ENCODE data around the gene ZNF211.

Gene ZNF211

DNA sequence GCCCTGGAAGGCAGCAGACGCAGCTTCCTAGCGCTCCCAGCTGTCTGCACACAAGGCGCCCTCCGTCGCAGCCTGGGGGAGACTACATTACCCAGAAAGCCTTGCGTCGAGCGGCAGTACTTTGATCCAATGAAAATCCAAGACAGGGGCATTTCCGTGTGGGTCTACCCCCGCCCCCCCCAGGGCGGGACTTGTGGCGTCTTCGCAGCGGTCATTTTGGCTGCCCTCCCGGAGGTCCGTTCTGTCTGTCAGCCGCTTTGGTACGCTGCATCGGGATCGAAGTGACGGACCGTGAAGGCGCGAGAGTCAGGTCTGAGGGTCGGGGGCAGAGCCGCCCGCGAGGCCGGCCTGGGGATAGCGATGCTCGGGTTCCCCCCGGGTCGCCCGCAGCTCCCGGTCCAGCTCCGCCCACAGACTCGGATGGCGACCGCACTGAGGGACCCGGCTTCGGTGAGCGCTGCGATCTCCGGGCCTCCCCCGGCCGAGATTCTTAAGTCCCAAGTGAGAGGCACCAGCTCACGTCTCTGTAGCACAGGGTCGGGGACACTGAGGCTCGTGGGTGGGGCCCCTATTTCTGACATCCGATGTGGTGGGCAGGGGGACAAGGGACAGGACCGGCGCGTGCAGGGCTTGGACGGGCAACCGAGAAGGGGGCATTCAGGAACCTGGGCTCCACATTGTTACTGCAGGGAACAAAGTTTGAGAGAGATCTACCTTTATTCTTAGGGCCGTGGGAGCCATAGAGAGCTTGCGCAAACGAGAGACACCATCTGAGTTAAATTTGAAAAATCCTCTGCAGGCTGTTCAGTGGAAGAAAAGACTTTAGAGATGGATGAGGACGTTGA lies at the start of gene ZNF211:
Gene ZNF211, plus strand, starts transcription at position 182 of the 845 bp plus-strand sequence. Its CDS starts 179 bp downstream, at position 361.
- no peaks in the 10 kb centered on the region for H3K27me3 Mint-ChIP-seq
- peak within 1 kb of the TSS; percentile 89 for H3K4me3 Mint-ChIP-seq
- peak within 1 kb of the TSS; percentile 95 for H3K27ac Mint-ChIP-seq (ENCODE audit: low read depth)
- peaks cover 33% of the 10 kb centered on the region for H3K4me1 Mint-ChIP-seq
- peaks cover 15% of the 10 kb centered on the region for H3K9me3 Mint-ChIP-seq
- ATAC-seq (replicated peaks; ENCODE audit: extremely low read depth, poor library complexity, severe bottlenecking): peak; percentile 100
- peak; percentile 71 to 82 for DNase-seq (ENCODE audit: low spot score in 2 of 2)
- peaks cover 8% of the 10 kb centered on the region for H3K36me3 Mint-ChIP-seq (ENCODE audit: insufficient read depth)

DNA sequence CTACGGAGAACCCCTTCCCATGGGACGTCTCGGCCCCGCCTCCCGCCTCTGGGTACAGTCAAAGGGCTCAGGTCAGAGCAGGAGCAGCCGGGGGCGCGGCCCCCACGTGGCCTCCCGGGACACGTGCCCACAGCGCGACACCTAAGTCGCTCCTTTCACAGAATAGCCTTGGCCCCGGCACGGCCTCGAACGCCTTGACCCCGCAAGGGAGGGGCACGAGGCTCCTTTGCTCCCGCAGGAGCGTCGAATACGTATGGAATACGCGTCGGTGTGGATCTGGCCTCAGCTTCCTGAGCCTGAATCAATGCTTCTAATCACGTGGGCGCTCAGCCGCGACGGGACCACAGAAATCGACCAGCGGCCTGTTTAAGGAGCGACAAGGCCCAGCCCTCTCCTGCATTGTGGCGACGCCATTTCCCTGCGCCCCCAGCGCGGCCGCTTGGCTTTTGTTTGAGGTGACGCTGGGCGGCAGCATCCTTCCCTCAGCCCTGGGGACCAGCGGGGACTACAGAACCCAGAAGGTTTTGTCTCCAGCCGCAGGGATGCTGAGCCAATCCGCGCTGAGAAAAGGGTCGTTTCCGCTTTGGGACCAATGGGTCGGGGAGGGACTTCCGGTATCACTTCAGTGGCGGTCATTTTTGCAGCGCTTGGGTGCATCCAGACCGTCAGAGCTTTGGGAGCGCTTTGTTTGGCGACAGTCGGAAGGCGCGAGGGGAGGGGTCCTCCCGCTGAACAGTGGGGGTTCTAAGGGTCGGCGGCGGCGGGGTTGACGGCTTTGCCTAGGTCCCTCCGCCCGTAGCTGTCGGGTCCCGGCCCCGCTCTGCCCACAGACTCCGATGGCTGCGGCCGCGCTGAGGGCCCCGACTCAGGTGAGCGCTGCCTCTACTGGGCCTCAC lies 49.2 kb upstream of the ZNF211 start, which contains the start of gene ZIK1:
Gene ZIK1, plus strand, starts transcription at position 625 of the 896 bp plus-strand sequence. Its CDS starts 212 bp downstream, at position 837.
- H3K27me3 Mint-ChIP-seq: no peaks in the 10 kb centered on the region
- DNase-seq (ENCODE audit: low spot score in 2 of 2) (peak; percentile 51 to 69), ATAC-seq (replicated peaks; ENCODE audit: extremely low read depth, poor library complexity, severe bottlenecking) (peak; percentile 76)
- peak within 1 kb of the TSS; percentile 63 for H3K27ac Mint-ChIP-seq (ENCODE audit: low read depth)
- peaks cover 5% of the 10 kb centered on the region for H3K36me3 Mint-ChIP-seq (ENCODE audit: insufficient read depth)
- peaks cover 14% of the 10 kb centered on the region for H3K4me1 Mint-ChIP-seq
- H3K4me3 Mint-ChIP-seq: peak within 1 kb of the TSS; percentile 84
- peaks cover 30% of the 10 kb centered on the region for H3K9me3 Mint-ChIP-seq

DNA sequence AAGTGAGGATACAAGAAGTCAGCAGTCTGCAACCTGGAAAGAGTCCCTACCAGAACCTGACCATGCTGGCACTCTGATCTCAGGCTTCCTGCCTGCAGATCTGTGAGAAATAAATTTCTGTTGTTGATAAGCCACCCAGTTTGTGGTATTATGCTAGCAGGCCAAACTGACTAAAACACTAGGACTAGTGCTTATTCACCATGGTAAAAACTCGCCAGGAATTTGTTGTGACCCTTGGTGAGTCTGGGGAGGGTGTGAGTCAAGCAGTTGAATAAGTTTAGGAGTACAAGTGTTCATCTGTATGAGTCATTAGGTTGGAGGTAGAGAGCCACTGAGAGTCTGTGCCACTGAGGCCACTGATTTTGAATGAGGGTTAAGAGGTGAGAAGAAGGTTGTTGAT lies 45.4 kb upstream of the ZNF211 start:
- H3K9me3 Mint-ChIP-seq: peaks cover 40% of the 10 kb centered on the region
- ATAC-seq (replicated peaks; ENCODE audit: extremely low read depth, poor library complexity, severe bottlenecking) (no peak), DNase-seq (ENCODE audit: low spot score in 2 of 2) (no peak)
- H3K27me3 Mint-ChIP-seq: no peaks in the 10 kb centered on the region
- H3K4me3 Mint-ChIP-seq: no peak overlapping the region
- H3K27ac Mint-ChIP-seq (ENCODE audit: low read depth): no peak overlapping the region
- peaks cover 13% of the 10 kb centered on the region for H3K4me1 Mint-ChIP-seq
- peaks cover 7% of the 10 kb centered on the region for H3K36me3 Mint-ChIP-seq (ENCODE audit: insufficient read depth)

DNA sequence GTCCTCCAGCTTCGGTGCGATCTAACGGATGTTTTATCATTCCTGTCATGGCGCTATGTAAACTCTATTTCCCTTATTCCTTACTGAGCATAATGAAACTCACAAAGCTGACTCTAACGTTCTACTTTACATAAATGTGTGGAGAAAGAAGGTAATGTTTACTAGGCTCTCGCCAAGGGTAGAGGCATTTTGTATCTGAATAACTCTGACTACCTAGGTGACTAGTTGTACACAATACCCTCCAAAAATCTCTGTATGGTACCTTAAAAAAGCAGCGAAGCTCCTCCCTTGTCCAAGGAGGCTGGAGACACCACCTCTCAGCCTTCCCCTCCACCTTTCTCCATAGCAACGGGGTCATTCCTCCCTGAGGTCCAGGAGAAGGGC lies 33.6 kb upstream of the ZNF211 start:
- H3K27ac Mint-ChIP-seq (ENCODE audit: low read depth): peak overlapping the region; percentile 68
- no peaks in the 10 kb centered on the region for H3K27me3 Mint-ChIP-seq
- ATAC-seq (replicated peaks; ENCODE audit: extremely low read depth, poor library complexity, severe bottlenecking) (no peak), DNase-seq (ENCODE audit: low spot score in 2 of 2) (no peak)
- peak overlapping the region; percentile 81 for H3K4me3 Mint-ChIP-seq
- H3K36me3 Mint-ChIP-seq (ENCODE audit: insufficient read depth): peaks cover 4% of the 10 kb centered on the region
- H3K9me3 Mint-ChIP-seq: peaks cover 28% of the 10 kb centered on the region
- peaks cover 22% of the 10 kb centered on the region for H3K4me1 Mint-ChIP-seq

DNA sequence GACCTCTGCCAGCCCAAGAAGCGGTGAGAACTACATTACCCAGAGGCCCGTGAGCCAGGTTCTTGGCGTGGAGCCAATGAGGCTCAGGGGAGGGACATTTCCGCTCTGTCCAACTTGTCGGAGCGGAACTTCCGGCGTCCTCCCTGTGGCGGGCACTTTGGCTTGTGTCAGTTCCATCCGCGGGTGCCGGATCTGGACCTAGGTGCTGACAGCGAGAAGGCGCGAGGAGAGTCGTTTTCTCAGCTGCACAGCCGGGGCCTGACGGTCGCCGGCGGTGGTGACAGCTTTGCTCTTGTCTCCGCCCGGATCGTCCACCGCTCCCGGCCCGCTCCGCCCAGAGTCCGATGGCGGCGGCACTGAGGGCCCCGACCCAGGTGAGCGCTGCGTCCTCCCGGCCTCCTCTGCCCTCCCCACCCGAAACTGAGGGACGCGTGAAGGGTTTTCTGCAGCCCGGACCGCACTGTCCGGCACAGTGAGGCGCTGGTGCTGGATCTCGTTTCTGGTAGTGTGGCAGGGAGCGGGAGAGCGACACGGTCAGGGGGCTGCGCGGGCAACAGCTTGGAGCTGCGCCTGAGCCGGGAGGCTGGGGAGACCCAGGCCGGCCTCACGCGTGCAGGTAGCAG lies 33.1 kb upstream of the ZNF211 start, which contains the start of gene ZNF530:
Gene ZNF530, plus strand, starts transcription at position 125 of the 623 bp plus-strand sequence. CDS start 4,461 bp downstream, outside the sequence.
- peaks cover 22% of the 10 kb centered on the region for H3K4me1 Mint-ChIP-seq
- H3K9me3 Mint-ChIP-seq: peaks cover 33% of the 10 kb centered on the region
- peak; percentile 91 for ATAC-seq (replicated peaks; ENCODE audit: extremely low read depth, poor library complexity, severe bottlenecking)
- peak within 1 kb of the TSS; percentile 68 for H3K27ac Mint-ChIP-seq (ENCODE audit: low read depth)
- peak within 1 kb of the TSS; percentile 81 for H3K4me3 Mint-ChIP-seq
- H3K27me3 Mint-ChIP-seq: no peaks in the 10 kb centered on the region
- peak; percentile 66 to 67 for DNase-seq (ENCODE audit: low spot score in 2 of 2)
- peaks cover 4% of the 10 kb centered on the region for H3K36me3 Mint-ChIP-seq (ENCODE audit: insufficient read depth)

DNA sequence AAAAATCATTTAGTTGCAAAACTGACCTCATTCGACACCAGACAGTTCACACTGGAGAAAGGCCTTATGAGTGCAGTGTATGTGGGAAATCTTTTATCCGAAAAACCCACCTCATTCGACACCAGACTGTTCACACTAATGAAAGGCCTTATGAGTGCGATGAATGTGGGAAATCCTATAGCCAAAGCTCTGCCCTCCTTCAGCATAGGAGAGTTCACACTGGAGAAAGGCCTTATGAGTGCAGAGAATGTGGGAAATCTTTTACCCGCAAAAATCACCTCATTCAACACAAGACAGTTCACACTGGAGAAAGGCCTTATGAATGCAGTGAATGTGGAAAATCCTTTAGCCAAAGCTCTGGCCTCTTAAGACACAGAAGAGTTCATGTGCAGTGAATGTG lies 26.0 kb upstream of the ZNF211 start:
- Mint-ChIP-seq H3K36me3 (ENCODE audit: insufficient read depth) (peaks cover 13% of the 10 kb centered on the region), H3K27me3 (no peaks in the 10 kb centered on the region), H3K4me3 (no peak overlapping the region), H3K27ac (ENCODE audit: low read depth) (no peak overlapping the region), H3K9me3 (peaks cover 31% of the 10 kb centered on the region), H3K4me1 (no peaks in the 10 kb centered on the region)
- no peak for ATAC-seq (replicated peaks; ENCODE audit: extremely low read depth, poor library complexity, severe bottlenecking)
- DNase-seq (ENCODE audit: low spot score in 2 of 2): no peak

DNA sequence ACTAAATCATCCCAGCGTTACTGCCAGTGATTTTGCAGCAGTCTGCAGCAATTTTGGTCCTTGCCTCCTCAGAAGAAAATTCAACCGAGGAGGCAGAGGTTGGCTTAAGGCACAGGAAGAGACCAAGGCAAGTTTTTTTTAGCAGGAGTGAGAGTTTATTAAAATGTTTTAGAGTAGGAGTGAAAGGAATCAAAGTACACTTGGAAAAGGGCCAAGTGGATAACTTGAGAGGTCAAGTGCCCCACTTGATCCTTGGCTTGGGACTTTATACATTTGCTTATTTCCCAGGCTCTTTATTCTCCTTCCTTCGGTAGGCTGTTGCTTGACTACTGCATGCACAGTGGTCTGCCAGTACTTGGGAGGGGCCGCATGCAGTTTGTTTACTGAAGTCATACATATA lies 21.9 kb upstream of the ZNF211 start:
- peaks cover 6% of the 10 kb centered on the region for H3K36me3 Mint-ChIP-seq (ENCODE audit: insufficient read depth)
- H3K27me3 Mint-ChIP-seq: no peaks in the 10 kb centered on the region
- DNase-seq (ENCODE audit: low spot score in 2 of 2): no peak
- peaks cover 22% of the 10 kb centered on the region for H3K4me1 Mint-ChIP-seq
- H3K27ac Mint-ChIP-seq (ENCODE audit: low read depth): no peak overlapping the region
- H3K9me3 Mint-ChIP-seq: peaks cover 24% of the 10 kb centered on the region
- no peak for ATAC-seq (replicated peaks; ENCODE audit: extremely low read depth, poor library complexity, severe bottlenecking)
- no peak overlapping the region for H3K4me3 Mint-ChIP-seq

DNA sequence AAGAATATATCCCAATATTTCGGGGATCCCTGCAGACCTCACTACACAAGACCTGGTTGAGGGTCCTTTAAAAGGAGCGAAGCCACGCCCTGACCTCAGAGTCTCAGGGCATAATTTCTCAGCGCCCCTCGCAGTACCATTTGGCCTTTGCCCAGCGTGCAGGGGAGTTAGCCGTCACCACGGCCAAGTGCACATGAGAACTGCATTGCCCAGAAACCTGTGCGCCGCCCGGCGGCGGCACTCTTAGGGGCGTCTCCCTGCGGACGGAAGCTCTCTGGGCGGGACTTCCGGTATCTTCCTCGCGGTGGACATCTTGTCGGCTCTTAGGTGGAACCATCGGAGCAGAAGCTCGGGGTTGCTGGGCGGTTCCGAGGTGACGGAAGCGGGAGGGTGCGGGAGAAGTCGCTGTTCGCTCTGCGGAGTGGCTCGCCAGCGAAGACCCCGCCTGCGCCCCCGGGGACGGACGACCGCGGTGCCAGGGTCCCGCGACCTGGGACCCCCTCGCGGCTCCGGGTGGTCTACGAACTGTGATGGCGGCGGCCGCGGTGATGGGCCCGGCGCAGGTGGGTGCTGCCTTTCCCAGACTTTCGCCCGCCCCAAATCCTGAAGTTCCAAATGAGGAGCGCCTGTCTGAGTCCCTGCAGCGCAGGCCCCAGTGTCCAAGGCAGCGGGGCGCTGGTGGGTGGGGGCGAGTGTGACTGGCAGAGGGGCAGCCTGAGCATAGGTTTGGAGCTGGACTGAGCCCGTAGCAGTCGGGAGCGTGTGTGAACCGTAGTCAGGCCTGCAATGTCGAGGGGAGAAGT lies 18.8 kb upstream of the ZNF211 start, which contains the start of gene ZNF134:
Gene ZNF134, plus strand, starts transcription at position 302 of the 803 bp plus-strand sequence. CDS start 5,227 bp downstream, outside the sequence.
- H3K27ac Mint-ChIP-seq (ENCODE audit: low read depth): peak within 1 kb of the TSS; percentile 84
- peaks cover 38% of the 10 kb centered on the region for H3K4me1 Mint-ChIP-seq
- ATAC-seq (replicated peaks; ENCODE audit: extremely low read depth, poor library complexity, severe bottlenecking): peak; percentile 100
- peaks cover 15% of the 10 kb centered on the region for H3K36me3 Mint-ChIP-seq (ENCODE audit: insufficient read depth)
- H3K9me3 Mint-ChIP-seq: peaks cover 49% of the 10 kb centered on the region
- H3K27me3 Mint-ChIP-seq: no peaks in the 10 kb centered on the region
- peak within 1 kb of the TSS; percentile 79 for H3K4me3 Mint-ChIP-seq
- peak; percentile 74 to 78 for DNase-seq (ENCODE audit: low spot score in 2 of 2)

DNA sequence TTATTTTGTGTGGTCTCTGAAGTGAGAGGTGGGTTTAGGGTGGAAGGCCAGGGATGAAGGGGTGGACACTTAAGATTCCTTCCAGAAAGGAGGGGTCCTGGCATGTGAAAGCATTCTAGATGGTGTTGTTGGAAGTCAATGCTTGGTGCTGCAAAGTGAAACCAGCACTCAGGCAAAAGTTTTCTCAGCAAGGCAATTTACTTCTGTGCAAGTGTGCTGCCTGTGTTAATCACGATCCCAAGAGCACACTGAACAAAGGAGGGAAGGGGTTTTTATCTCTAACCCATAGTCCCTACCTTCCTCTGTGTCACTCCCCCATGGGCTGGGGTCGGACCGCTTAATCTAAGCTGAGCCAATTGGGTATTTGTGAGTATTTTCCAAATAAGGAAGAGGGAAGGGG lies 17.6 kb upstream of the ZNF211 start:
- no peaks in the 10 kb centered on the region for H3K27me3 Mint-ChIP-seq
- peaks cover 27% of the 10 kb centered on the region for H3K36me3 Mint-ChIP-seq (ENCODE audit: insufficient read depth)
- DNase-seq (ENCODE audit: low spot score in 2 of 2) (no peak), ATAC-seq (replicated peaks; ENCODE audit: extremely low read depth, poor library complexity, severe bottlenecking) (no peak)
- peaks cover 59% of the 10 kb centered on the region for H3K9me3 Mint-ChIP-seq
- H3K27ac Mint-ChIP-seq (ENCODE audit: low read depth): peak overlapping the region; percentile 12
- peaks cover 38% of the 10 kb centered on the region for H3K4me1 Mint-ChIP-seq
- peak overlapping the region; percentile 79 for H3K4me3 Mint-ChIP-seq

DNA sequence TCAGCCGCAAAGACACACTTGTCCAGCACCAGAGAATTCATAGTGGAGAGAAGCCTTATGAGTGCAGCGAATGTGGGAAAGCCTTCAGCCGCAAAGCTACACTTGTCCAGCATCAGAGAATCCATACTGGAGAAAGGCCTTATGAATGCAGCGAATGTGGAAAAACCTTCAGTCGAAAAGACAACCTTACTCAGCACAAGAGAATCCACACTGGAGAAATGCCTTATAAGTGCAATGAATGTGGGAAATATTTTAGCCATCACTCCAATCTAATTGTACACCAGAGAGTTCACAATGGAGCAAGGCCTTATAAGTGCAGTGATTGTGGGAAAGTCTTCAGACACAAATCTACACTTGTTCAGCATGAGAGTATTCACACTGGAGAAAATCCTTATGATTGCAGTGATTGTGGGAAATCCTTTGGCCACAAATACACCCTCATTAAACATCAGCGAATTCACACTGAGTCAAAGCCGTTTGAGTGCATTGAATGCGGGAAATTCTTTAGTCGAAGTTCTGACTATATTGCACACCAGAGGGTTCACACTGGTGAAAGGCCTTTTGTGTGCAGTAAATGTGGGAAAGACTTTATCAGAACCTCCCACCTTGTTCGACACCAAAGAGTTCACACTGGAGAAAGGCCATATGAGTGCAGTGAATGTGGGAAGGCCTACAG lies 12.2 kb upstream of the ZNF211 start:
- DNase-seq (ENCODE audit: low spot score in 2 of 2) (no peak), ATAC-seq (replicated peaks; ENCODE audit: extremely low read depth, poor library complexity, severe bottlenecking) (no peak)
- Mint-ChIP-seq H3K27ac (ENCODE audit: low read depth) (no peak overlapping the region), H3K9me3 (peaks cover 58% of the 10 kb centered on the region), H3K4me1 (peaks cover 18% of the 10 kb centered on the region), H3K36me3 (ENCODE audit: insufficient read depth) (peaks cover 32% of the 10 kb centered on the region), H3K27me3 (no peaks in the 10 kb centered on the region), H3K4me3 (no peak overlapping the region)

DNA sequence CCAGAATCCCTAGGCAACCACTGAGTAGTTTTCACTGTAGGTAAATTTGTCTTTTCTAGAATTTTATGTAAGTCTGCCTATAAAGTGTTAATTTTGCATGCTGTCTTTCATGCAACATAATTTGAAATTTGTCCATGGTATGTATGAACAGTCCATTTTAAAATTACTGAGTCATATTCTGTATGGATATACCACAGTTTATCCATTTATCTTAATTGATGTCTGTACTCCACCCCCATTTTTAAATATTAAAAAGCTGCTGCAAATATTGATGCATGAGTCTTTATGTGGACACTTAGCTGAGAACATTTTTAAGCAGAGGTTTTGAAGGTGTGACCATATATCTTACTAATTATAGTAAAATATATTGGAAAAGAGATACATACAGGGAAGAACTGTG lies 9.9 kb upstream of the ZNF211 start:
- no peak for ATAC-seq (replicated peaks; ENCODE audit: extremely low read depth, poor library complexity, severe bottlenecking)
- H3K4me1 Mint-ChIP-seq: peaks cover 1% of the 10 kb centered on the region
- H3K36me3 Mint-ChIP-seq (ENCODE audit: insufficient read depth): peaks cover 22% of the 10 kb centered on the region
- no peak overlapping the region for H3K4me3 Mint-ChIP-seq
- H3K27ac Mint-ChIP-seq (ENCODE audit: low read depth): no peak overlapping the region
- DNase-seq (ENCODE audit: low spot score in 2 of 2): no peak
- no peaks in the 10 kb centered on the region for H3K27me3 Mint-ChIP-seq
- peaks cover 44% of the 10 kb centered on the region for H3K9me3 Mint-ChIP-seq
